ENCODE data around the gene SDK2.

GRCh38 chr17:73613271-73614233 lies 30.7 kb downstream of the SDK2 start:
- TF ChIP-seq TEAD4 (IDR thresholded peaks at IDR 0.05; ENCODE audit: borderline replicate concordance, insufficient read depth) (no peak), CTCF (IDR thresholded peaks at IDR 0.05) (no peak), RFX5 (IDR thresholded peaks at IDR 0.05; ENCODE audit: low read length) (no peak)
